HG02852 (cell line): Measurements from ENCODE around the gene CSH1.
"Not testable (repeated sequence)": the region's sequence is repeated elsewhere in the genome, so short reads cannot be mapped to it uniquely, and the experiment has no call there.

Experiments
- ATAC-seq: cut with Tn5 transposase; IDR thresholded peaks from one replicate; pipeline ENCODE4 v1.9.1; 2021; ENCODE audit warnings: mild to moderate bottlenecking, moderate library complexity; ENCODE audit not compliant: unreplicated experiment

CSH1 gene

DNA sequence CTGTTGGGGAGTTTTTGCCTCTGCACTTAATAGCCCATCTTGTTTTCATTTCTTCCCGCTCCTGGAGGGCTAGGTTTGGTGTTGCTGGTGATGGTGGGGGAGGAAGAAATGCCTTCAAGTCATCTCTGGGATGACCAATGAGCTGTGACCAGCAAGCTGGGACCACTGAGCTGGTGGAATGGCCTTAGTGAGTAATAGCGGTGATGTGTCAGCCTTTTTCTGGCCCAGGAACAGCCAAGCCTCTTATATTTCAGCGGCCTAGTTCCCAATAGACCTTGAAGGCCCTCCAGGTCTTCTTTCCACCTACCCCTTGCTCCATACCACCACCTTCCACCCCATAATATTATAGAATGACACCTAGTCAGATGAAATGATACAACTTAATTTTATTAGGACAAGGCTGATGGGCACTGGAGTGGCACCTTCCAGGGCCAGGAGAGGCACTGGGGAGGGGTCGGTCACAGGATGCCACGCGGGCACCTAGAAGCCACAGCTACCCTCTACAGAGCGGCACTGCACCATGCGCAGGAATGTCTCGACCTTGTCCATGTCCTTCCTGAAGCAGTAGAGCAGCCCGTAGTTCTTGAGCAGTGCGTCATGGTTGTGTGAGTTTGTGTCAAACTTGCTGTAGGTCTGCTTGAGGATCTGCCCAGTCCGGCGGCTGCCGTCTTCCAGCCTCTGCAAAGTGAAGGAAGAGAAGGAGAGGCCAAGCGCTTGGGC is 24.6 kb downstream of the CSH1 start:
- ATAC-seq = not testable (repeated sequence)

DNA sequence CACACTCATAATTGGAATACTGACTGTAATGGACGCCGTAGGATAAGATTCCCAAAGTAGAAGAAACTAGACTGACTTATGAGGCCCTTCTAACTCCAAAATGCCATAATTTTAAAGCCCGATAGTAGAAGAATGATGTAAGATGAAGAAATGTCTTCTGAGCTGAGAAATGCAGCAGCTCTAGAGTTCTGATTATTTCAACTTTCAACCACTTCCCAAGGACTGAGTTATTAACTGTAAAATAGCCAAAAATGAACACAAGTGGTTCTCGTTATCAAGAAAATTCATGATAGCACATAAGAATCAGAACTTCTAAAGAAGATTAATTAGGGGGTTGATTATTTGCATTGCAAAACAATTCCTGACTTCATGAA is 26.1 kb downstream of the CSH1 start:
- ATAC-seq = not testable (repeated sequence)

DNA sequence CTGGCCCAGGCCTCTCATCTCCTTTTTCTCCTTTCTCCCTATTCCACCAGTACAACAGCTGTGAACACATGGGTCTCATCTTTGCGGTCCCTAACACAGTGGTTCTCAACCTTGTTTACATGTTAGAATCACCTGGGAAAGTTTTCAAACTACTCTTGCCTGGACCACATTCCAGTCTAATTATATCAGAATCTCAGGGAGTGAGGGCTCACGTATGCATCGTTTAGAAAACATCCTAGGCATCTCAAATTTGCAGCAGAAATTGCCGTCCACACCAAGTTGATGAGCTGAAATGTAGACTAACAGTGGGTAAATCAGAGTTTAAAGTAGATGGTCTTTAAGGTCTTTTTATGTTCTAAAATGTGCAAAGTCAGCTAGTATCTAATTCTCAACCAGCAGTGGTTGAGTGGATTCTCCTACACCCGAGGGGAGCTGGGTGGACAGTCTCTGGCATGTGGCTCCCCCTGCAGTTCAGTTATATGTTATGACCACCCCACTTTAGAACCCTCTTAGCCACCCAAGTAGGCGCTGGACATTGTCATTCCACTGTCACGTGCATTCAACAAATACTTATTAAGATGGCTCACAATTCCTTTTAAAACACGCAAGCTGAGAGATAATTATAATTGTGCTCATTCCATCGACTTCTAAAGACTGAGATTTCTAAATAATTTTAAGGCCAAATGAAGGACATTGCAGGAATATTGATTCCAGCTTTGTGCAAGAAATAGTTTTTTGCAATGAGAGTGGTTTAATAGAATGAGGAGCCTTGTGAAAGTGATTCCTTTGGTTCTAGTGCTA is 26.7 kb downstream of the CSH1 start:
- ATAC-seq = not testable (repeated sequence)

DNA sequence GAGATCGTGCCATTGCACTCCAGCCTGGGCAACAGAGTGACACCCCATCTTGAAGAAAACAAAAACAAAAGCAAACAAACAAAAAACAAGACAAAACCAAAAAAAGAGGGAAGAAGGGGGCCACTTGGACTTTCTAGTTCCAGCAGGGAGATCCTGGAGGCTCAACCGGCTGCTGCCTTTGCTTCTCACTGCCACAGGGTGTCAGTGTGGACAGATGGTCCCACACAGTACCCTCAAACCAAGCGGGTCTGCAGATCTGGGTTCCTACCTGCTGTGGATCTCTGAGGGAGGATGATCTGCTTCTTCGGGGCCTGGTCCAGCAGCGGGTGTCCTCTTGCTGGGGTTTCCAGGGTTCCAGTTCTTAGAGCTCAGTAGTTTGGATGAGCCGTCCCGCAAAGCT is 29.7 kb downstream of the CSH1 start:
- ATAC-seq = not testable (repeated sequence)

DNA sequence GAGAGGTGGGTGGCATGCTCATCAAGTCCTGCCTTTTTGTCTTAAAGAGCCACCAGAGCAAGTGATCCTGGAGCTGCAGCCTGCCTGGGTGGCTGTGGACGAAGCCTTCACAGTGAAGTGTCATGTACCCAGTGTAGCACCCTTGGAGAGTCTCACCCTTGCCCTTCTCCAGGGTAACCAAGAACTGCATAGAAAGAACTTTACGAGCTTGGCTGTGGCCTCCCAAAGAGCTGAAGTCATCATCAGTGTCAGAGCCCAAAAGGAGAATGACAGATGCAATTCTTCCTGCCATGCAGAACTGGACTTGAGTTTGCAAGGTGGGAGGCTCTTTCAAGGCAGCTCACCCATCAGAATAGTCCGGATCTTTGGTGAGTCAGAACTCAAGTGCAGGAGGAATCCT is 37.1 kb downstream of the CSH1 start:
- ATAC-seq = no peak

DNA sequence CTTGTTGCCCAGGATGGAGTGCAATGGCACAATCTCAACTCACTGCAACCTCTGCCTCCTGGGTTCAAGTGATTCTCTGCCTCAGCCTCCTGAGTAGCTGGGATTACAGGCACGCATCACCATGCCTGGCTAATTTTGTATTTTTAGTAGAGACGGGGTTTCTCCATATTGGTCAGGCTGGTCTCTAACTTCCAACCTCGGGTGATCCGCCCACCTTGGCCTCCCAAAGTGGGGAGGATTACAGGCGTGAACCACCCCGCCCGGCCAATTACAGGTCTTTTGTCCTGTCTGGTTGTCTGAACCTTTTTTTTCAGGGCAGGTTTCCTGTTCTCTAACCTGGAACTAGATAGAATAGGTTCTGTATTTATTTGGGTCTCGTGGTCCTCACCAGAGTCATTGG is 39.9 kb downstream of the CSH1 start:
- ATAC-seq = not testable (repeated sequence)

DNA sequence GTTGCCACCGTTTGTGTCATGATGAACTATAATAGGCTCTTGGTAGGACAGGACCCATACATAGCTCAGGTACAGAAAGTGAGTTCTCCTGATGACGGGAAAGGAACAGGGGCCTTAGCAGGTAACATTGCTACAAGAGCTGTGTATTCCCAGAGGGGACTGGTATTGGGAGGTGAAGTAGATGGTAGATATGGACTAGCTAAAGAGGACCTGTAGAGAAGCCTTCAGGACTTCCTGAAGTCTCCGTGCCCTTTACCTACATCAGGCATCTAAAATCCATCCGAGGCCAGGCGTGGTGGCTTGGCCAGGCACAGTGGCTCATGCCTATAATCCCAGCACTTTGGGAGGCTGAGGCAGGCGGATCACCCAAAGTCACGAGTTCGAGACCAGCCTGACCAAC is 41.2 kb downstream of the CSH1 start:
- no peak for ATAC-seq

DNA sequence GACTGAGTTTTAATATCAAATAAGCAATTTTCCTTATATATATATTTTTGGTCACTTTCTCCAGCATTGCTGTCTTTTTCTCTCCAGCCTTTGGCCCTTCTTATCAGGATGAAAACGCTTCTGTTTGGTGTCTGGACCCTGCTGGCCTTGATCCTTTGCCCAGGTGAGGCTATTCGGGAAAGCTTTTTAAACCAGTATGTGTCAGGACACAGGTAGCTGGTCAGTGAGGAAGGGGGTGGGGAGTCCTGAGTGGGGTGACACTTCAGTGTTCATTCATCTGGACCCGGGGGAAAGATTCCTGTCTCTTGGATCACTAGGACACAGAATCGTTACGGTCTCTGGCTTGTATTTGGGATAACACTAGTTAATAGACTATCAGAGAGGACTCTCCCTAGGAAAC is 41.7 kb downstream of the CSH1 start:
- no peak for ATAC-seq

DNA sequence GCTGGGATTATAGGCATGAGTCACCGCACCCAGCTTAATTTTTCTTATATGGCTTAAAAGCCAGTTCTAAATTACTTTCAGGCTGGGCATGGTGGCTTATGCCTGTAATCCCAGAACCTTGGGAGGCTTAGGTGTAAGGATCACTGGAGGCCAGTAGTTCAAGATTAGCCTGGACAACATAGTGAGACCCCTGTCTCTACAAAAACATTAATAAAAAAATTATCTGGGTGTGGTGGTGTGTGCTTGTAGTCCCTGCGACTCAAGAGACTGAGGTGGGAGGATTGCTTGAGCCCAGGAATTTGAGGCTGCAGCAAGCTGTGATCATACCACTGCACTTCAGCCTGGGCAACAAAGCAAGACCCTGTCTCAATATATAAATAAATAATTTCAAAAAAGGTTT is 43.1 kb downstream of the CSH1 start:
- ATAC-seq = no peak

DNA sequence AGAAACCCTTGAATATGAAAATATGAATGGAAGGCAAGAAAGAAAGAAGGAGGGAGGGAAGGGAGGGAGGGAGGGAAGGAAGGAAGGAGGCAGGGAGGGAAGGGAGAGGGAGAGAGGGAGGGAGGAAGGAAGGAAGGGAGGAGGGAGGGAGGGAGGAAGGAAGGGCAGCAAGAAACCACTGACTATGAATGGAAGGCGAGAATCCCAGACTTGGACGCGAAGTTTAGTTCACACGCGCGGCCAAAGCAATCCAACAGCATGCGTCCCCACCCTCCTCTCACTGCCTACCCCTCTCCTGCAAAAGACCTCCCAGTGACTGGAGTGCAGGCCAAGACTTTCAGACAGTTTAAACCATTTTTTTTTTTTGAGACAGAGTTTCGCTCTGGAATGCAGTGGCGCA is 46.0 kb downstream of the CSH1 start:
- no peak for ATAC-seq

DNA sequence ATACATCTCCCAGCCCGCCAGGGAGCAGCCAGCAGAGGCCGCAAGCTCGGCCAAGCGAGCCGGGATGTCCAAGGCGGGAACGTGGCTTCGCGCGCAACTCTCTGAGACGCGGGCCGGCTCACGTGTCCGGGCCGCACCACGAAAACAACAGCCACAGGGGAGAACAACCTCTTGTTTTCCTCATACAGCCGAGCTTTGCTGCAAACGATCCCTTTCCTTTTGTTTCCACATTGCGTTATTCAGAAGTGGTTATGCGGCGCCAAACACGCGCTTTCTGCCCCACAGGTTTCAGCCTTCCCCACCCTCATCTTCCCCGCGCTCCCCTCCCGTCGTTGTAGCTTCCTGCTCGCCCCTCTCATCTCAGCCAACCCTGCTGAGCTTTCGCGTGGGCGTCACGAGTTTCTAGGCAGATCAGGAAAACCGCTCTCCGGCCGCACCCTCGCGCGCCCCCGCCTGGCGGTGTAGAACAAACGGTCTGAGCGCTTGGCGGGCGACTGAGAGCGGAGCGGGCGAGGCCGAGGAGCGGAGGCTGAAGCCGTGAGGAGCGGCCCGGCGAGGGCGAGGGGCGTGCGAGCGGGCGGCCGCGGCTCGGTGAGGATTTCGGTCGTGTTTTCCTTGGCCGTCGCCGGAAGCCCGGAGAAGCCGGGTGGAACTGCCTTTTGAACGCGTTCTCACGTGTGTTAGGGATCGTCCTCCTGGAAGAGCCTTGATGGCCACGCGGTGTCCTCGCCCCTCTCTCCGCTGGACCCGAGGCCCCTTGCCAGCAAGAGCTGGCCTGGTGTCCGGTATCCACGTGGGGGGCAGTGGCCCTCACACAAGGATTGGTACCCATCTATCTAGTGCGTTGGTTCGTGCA is 47.3 kb downstream of the CSH1 start:
- ATAC-seq = peak; percentile 87

DNA sequence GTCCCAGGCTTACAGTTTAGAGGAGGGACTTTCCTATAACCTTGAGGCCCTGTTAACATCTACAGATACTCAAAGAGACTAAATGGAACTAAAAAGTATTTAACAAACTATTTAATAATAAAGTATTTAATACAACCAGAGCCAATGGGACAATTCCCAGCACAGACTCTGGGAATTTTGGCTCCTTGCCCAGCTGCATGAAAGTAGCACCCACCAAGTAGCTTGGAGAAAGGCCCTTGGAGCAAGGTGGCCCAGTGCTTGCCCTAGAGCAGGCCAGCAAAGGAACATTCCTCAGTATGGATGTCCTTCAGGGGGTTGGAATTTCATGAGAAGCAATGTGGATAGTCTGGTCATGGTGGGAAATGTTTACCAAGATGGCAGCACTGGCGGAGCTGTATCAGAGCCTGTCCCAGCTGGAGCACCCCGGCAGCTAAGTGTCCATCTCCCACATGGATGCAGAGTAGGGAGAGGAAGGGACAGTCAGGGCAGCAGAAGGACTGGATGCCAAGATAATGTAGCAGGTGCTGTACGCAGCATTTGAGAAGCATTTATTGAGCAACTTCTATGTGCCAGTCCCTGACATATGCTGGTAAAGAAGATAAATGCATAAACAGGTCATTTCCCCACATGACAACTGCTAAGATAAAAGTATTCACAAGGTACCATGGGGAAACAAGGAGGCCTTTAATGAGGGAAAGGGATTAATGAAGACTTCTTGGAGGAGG is 48.7 kb downstream of the CSH1 start:
- no peak for ATAC-seq

DNA sequence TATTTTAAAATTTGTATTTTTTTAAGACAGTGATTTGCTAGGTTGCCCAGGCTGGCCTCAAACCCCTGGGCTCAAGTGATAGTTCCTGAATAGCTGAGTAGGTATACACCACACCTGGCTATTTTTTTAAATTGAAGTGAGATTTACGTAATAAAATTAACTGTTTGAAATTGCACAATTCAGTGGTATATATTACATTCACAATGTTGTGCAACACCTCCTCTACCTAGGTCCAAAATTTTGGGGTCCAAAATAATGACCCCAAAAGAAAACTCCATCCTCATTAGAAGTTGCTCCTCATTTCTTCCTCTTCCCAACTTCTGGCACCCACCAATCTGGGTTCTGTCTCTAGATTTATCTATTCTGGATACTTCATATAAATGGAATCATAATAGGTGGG is 50.9 kb downstream of the CSH1 start:
- no peak for ATAC-seq
